ENCODE data around the gene CST3.

GRCh38 chr20:23614163-23614562, 23.6 kb downstream of the CST3 start:
- no peak for TF ChIP-seq CTCF (IDR thresholded peaks at IDR 0.05)
- no peak for TF ChIP-seq EZH2 (IDR thresholded peaks at IDR 0.05; ENCODE audit: borderline replicate concordance, insufficient read depth, low read depth, low read length, poor library complexity, severe bottlenecking)

Data from B cell (primary cell).